ENCODE measurements around the gene IGHMBP2. TPM values are rescaled to one million over a fixed set of nuclear protein-coding genes. Genes with fewer than 3 reads are reported as not detected.

The IGHMBP2 gene
- total RNA-seq, 2 experiments from 2014 or later, result 17.5 to 18.5 TPM

GRCh38 chr11:68979931-68980775, 76.5 kb downstream of the IGHMBP2 start:
- no peaks in the 10 kb centered on the region for H3K27me3 ChIP-seq (ENCODE audit: control insufficient read depth in 1 of 2, insufficient read depth in 2 of 2, low read length in 2 of 2)
- H3K27ac Mint-ChIP-seq, result no peak overlapping the region
- H3K36me3 Mint-ChIP-seq (ENCODE audit: low read depth), result no peaks in the 10 kb centered on the region
- H3K4me3 ChIP-seq (ENCODE audit: low read length), result no peak overlapping the region
- peaks cover 6% of the 10 kb centered on the region for H3K9me3 Mint-ChIP-seq
- ATAC-seq (ENCODE audit: poor library complexity), result no peak
- intact Hi-C loops (cut with DNase I, micrococcal nuclease), result no loop called here
- H3K36me3 ChIP-seq (ENCODE audit: insufficient read depth, low read length), result no peaks in the 10 kb centered on the region
- H3K27me3 Mint-ChIP-seq, result peaks cover 13% of the 10 kb centered on the region
- no peak overlapping the region for H3K4me3 Mint-ChIP-seq
- TF ChIP-seq CTCF (IDR thresholded peaks at IDR 0.05), result no peak
- POLR2A ChIA-PET, result no interaction called here
- no peaks in the 10 kb centered on the region for H3K4me1 Mint-ChIP-seq (ENCODE audit: low read depth)
- DNase-seq, result peak in 1 of 14 experiments; percentile 26
- CTCF ChIA-PET, result interaction anchor here (0.9 kb wide), 1 partner anchor 10 kb away, joined by 3 read pairs; no protein-coding TSS in a partner anchor
- no peaks in the 10 kb centered on the region for H3K9me3 ChIP-seq (ENCODE audit: control insufficient read depth in 1 of 2, insufficient read depth in 1 of 2, low read length in 2 of 2)
- no peaks in the 10 kb centered on the region for H3K4me1 ChIP-seq (ENCODE audit: insufficient read depth, low read length)
- no peak overlapping the region for H3K27ac ChIP-seq (ENCODE audit: low read depth in 1 of 2, low read length in 2 of 2)

GRCh38 chr11:68980776-68981065, 77.0 kb downstream of the IGHMBP2 start, which contains the start of gene MRGPRD:
TSS of gene MRGPRD (minus strand) at chr11:68980986. CDS start at chr11:68980986, 0 bp downstream.
- TF ChIP-seq CTCF (IDR thresholded peaks at IDR 0.05), result no peak
- H3K27ac Mint-ChIP-seq, result no peak within 1 kb of the TSS
- H3K4me1 Mint-ChIP-seq (ENCODE audit: low read depth), result no peaks in the 10 kb centered on the region
- intact Hi-C loops (cut with DNase I, micrococcal nuclease), result no loop called here
- H3K27ac ChIP-seq (ENCODE audit: low read depth in 1 of 2, low read length in 2 of 2), result no peak within 1 kb of the TSS
- H3K27me3 Mint-ChIP-seq, result peaks cover 13% of the 10 kb centered on the region
- POLR2A ChIA-PET, result no interaction called here
- no peak for DNase-seq
- no peaks in the 10 kb centered on the region for H3K27me3 ChIP-seq (ENCODE audit: control insufficient read depth in 1 of 2, insufficient read depth in 2 of 2, low read length in 2 of 2)
- H3K4me3 Mint-ChIP-seq, result no peak within 1 kb of the TSS
- H3K9me3 Mint-ChIP-seq, result peaks cover 6% of the 10 kb centered on the region
- CTCF ChIA-PET, result interaction anchor here (0.9 kb wide), 1 partner anchor 11 kb away, joined by 3 read pairs; no protein-coding TSS in a partner anchor
- H3K36me3 ChIP-seq (ENCODE audit: insufficient read depth, low read length), result no peaks in the 10 kb centered on the region
- ATAC-seq (ENCODE audit: poor library complexity), result no peak
- H3K36me3 Mint-ChIP-seq (ENCODE audit: low read depth), result no peaks in the 10 kb centered on the region
- no peaks in the 10 kb centered on the region for H3K4me1 ChIP-seq (ENCODE audit: insufficient read depth, low read length)
- no peaks in the 10 kb centered on the region for H3K9me3 ChIP-seq (ENCODE audit: control insufficient read depth in 1 of 2, insufficient read depth in 1 of 2, low read length in 2 of 2)
- H3K4me3 ChIP-seq (ENCODE audit: low read length), result no peak within 1 kb of the TSS

- TF ChIP-seq CTCF (IDR thresholded peaks at IDR 0.05), result no peak
- H3K27me3 ChIP-seq (ENCODE audit: control insufficient read depth in 1 of 2, insufficient read depth in 2 of 2, low read length in 2 of 2), result no peaks in the 10 kb centered on the region
- no peak overlapping the region for H3K4me3 Mint-ChIP-seq
- H3K9me3 ChIP-seq (ENCODE audit: control insufficient read depth in 1 of 2, insufficient read depth in 1 of 2, low read length in 2 of 2), result peaks cover 3% of the 10 kb centered on the region in 2 experiments
- peaks cover 22% of the 10 kb centered on the region for H3K27me3 Mint-ChIP-seq
- H3K4me1 ChIP-seq (ENCODE audit: insufficient read depth, low read length), result no peaks in the 10 kb centered on the region
- H3K36me3 ChIP-seq (ENCODE audit: insufficient read depth, low read length), result no peaks in the 10 kb centered on the region
- H3K36me3 Mint-ChIP-seq (ENCODE audit: low read depth), result peaks cover 8% of the 10 kb centered on the region
- ATAC-seq (ENCODE audit: poor library complexity) (no peak), DNase-seq (no peak)
- intact Hi-C loops (cut with DNase I, micrococcal nuclease), result no loop called here
- H3K4me1 Mint-ChIP-seq (ENCODE audit: low read depth), result no peaks in the 10 kb centered on the region
- H3K9me3 Mint-ChIP-seq, result peaks cover 12% of the 10 kb centered on the region
- H3K27ac Mint-ChIP-seq, result no peak overlapping the region
- no peak overlapping the region for H3K27ac ChIP-seq (ENCODE audit: low read depth in 1 of 2, low read length in 2 of 2)
- POLR2A ChIA-PET, result no interaction called here
- CTCF ChIA-PET, result no interaction called here
- no peak overlapping the region for H3K4me3 ChIP-seq (ENCODE audit: low read length)
These were observed 78.4 kb downstream of the IGHMBP2 start for GRCh38 chr11:68982134-68982533.
